Measurements from ENCODE around the gene PNMT. TPM values are rescaled to one million over a fixed set of nuclear protein-coding genes. Genes with fewer than 3 reads are reported as not detected.

The PNMT gene
- total and polyA plus RNA-seq, 2 of the 13 experiments (the other 11 are each of a cell fraction or from before 2014, with no cell fraction given): 0.25 TPM; not detected in 1

DNA sequence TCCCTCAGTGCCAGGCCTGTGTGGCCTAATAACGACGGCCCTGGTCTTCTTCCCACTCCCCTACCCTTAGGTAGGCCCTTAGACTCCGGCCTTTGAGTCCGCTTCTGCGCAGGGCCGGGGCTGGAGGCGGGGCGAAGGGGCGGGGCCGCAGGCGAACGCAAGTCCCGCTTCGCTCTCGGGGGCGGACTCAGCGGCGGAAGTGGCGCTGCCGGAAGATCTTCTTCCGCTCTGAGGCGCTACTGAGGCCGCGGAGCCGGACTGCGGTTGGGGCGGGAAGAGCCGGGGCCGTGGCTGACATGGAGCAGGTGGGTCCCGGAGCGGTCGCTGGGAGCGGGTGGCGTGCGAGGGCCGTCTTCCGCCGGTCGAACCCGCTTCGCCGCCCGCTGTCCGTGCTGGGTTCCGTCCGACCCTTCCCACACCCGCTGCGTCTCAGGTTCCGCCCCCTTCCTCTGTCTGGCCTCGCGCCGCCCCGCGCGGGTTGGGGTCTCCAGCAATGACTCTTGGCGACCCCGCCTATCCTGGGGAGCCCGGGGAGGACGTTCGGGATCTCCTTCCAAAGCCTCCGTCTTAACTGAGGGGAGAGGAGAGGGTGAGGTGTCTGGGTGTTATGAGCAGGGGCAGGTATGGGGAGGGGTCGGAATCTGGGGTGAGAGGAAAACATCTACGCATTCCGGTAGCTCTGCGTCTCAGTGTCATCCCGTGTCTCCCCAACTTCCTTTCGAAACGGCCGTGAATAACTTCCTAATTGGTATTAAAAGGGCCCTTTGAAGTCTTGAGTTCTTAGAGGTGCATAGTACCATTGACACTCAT lies 31.1 kb upstream of the PNMT start, which contains the start of gene STARD3 (continued):
- no peak for TF ChIP-seq CENPX (CRISPR knock-in tag; IDR thresholded peaks at IDR 0.05)
- 0 out of 2 replicates have a peak, but pooled peaks have one; percentile 25 for TF ChIP-seq ARNTL (CRISPR knock-in tag; IDR thresholded peaks at IDR 0.05)
- no peak; the same call in 1 of the 2 replicates for TF ChIP-seq ZNF839 (CRISPR knock-in tag; IDR thresholded peaks at IDR 0.05; ENCODE audit: borderline replicate concordance)
- no peak for TF ChIP-seq RORA (CRISPR knock-in tag; IDR thresholded peaks at IDR 0.05)
- no peak; the same call in 1 of the 2 replicates for TF ChIP-seq ZNF337 (CRISPR knock-in tag; IDR thresholded peaks at IDR 0.05; ENCODE audit: borderline replicate concordance, low read depth)
- TF ChIP-seq, protein P1, sequence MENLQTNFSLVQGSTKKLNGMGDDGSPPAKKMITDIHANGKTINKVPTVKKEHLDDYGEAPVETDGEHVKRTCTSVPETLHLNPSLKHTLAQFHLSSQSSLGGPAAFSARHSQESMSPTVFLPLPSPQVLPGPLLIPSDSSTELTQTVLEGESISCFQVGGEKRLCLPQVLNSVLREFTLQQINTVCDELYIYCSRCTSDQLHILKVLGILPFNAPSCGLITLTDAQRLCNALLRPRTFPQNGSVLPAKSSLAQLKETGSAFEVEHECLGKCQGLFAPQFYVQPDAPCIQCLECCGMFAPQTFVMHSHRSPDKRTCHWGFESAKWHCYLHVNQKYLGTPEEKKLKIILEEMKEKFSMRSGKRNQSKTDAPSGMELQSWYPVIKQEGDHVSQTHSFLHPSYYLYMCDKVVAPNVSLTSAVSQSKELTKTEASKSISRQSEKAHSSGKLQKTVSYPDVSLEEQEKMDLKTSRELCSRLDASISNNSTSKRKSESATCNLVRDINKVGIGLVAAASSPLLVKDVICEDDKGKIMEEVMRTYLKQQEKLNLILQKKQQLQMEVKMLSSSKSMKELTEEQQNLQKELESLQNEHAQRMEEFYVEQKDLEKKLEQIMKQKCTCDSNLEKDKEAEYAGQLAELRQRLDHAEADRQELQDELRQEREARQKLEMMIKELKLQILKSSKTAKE (CRISPR knock-in tag; IDR thresholded peaks at IDR 0.05; ENCODE audit: borderline replicate concordance): no peak
- TF ChIP-seq, protein P2, sequence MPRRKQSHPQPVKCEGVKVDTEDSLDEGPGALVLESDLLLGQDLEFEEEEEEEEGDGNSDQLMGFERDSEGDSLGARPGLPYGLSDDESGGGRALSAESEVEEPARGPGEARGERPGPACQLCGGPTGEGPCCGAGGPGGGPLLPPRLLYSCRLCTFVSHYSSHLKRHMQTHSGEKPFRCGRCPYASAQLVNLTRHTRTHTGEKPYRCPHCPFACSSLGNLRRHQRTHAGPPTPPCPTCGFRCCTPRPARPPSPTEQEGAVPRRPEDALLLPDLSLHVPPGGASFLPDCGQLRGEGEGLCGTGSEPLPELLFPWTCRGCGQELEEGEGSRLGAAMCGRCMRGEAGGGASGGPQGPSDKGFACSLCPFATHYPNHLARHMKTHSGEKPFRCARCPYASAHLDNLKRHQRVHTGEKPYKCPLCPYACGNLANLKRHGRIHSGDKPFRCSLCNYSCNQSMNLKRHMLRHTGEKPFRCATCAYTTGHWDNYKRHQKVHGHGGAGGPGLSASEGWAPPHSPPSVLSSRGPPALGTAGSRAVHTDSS (CRISPR knock-in tag; conservative IDR thresholded peaks at IDR 0.05): no peak
- TF ChIP-seq ZC3H4 (CRISPR knock-in tag; IDR thresholded peaks at IDR 0.05; ENCODE audit: borderline replicate concordance): 0 out of 2 replicates have a peak, but pooled peaks have one; percentile 29
- 0 out of 2 replicates have a peak, but pooled peaks have one; percentile 37 for TF ChIP-seq SIX4 (CRISPR knock-in tag; IDR thresholded peaks at IDR 0.05)
- TF ChIP-seq, protein P3, sequence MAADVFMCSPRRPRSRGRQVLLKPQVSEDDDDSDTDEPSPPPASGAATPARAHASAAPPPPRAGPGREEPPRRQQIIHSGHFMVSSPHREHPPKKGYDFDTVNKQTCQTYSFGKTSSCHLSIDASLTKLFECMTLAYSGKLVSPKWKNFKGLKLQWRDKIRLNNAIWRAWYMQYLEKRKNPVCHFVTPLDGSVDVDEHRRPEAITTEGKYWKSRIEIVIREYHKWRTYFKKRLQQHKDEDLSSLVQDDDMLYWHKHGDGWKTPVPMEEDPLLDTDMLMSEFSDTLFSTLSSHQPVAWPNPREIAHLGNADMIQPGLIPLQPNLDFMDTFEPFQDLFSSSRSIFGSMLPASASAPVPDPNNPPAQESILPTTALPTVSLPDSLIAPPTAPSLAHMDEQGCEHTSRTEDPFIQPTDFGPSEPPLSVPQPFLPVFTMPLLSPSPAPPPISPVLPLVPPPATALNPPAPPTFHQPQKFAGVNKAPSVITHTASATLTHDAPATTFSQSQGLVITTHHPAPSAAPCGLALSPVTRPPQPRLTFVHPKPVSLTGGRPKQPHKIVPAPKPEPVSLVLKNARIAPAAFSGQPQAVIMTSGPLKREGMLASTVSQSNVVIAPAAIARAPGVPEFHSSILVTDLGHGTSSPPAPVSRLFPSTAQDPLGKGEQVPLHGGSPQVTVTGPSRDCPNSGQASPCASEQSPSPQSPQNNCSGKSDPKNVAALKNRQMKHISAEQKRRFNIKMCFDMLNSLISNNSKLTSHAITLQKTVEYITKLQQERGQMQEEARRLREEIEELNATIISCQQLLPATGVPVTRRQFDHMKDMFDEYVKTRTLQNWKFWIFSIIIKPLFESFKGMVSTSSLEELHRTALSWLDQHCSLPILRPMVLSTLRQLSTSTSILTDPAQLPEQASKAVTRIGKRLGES (CRISPR knock-in tag; IDR thresholded peaks at IDR 0.05; ENCODE audit: borderline replicate concordance): no peak
- no peak for TF ChIP-seq ONECUT2 (CRISPR knock-in tag; IDR thresholded peaks at IDR 0.05)
- TF ChIP-seq, protein P4, sequence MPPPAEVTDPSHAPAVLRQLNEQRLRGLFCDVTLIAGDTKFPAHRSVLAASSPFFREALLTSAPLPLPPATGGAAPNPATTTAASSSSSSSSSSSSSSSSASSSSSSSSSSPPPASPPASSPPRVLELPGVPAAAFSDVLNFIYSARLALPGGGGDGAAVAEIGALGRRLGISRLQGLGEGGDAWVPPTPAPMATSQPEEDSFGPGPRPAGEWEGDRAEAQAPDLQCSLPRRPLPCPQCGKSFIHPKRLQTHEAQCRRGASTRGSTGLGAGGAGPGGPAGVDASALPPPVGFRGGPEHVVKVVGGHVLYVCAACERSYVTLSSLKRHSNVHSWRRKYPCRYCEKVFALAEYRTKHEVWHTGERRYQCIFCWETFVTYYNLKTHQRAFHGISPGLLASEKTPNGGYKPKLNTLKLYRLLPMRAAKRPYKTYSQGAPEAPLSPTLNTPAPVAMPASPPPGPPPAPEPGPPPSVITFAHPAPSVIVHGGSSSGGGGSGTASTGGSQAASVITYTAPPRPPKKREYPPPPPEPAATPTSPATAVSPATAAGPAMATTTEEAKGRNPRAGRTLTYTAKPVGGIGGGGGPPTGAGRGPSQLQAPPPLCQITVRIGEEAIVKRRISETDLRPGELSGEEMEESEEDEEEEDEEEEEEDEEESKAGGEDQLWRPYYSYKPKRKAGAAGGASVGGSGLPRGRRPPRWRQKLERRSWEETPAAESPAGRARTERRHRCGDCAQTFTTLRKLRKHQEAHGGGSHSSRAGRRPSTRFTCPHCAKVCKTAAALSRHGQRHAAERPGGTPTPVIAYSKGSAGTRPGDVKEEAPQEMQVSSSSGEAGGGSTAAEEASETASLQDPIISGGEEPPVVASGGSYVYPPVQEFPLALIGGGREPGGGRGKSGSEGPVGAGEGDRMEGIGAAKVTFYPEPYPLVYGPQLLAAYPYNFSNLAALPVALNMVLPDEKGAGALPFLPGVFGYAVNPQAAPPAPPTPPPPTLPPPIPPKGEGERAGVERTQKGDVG (CRISPR knock-in tag; IDR thresholded peaks at IDR 0.05; ENCODE audit: borderline replicate concordance): no peak
- TF ChIP-seq, protein P5, sequence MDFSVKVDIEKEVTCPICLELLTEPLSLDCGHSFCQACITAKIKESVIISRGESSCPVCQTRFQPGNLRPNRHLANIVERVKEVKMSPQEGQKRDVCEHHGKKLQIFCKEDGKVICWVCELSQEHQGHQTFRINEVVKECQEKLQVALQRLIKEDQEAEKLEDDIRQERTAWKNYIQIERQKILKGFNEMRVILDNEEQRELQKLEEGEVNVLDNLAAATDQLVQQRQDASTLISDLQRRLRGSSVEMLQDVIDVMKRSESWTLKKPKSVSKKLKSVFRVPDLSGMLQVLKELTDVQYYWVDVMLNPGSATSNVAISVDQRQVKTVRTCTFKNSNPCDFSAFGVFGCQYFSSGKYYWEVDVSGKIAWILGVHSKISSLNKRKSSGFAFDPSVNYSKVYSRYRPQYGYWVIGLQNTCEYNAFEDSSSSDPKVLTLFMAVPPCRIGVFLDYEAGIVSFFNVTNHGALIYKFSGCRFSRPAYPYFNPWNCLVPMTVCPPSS (IDR thresholded peaks at IDR 0.05): no peak
- no peak for TF ChIP-seq AGO1 (IDR thresholded peaks at IDR 0.05; ENCODE audit: low read depth, low read length, poor library complexity, severe bottlenecking)
- no peak for TF ChIP-seq MTF1 (CRISPR knock-in tag; IDR thresholded peaks at IDR 0.05)
